Measurements from ENCODE around the gene PC.
"Not testable (repeated sequence)": the region's sequence is repeated elsewhere in the genome, so short reads cannot be mapped to it uniquely, and the experiment has no call there.

The PC gene

DNA sequence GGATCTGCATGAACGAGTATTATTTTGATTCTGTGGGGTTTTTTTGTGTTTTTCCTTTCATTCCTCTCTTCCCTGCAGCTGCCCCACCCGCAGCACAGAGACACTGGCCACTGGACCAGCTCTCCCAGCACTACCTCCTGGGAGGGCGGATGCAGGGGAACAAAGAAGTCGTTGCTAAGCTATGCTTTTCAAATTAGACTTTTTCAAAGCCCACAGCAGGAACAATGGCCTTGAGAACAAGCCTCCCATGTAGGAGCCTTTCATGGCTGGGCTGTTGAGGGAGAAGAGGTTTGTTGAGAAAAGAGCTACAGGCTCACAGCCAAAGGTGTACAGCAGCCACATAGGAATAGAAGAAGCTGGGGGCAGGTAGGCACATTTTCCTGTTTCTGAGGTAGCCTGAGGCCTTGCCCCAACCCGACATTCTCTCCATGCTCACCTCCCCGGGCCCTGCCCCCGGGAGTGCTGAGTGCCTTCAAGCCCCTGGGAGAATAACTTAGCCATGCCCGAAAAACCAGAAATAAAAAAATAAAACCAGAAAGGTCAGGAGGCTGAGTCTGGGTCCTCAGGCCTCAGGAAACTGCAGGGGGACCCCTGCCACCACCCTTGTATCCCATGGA lies 44.2 kb upstream of the PC start:
- no peak for TF ChIP-seq ZNF274 (IDR thresholded peaks at IDR 0.05; ENCODE audit: low read depth, low read length)
- no peak for TF ChIP-seq SUZ12 (IDR thresholded peaks at IDR 0.05; ENCODE audit: extremely low read depth, insufficient read depth, insufficient read length)
- no peak for TF ChIP-seq YY1 (IDR thresholded peaks at IDR 0.05; ENCODE audit: insufficient read depth, insufficient read length)
- DNase-seq (ENCODE audit: low read depth, low spot score): peak; percentile 93
- Histone ChIP-seq H3K36me3 (ENCODE audit: insufficient read depth, insufficient read length, low read length) (no peaks in the 10 kb centered on the region), H3K9me3 (ENCODE audit: insufficient read depth, low read length) (no peaks in the 10 kb centered on the region), H3K4me3 (ENCODE audit: insufficient read length, low read depth) (no peak overlapping the region), H3K9ac (ENCODE audit: insufficient read length, low read depth) (peak overlapping the region; percentile 65), H3K27me3 (ENCODE audit: insufficient read depth, insufficient read length) (no peaks in the 10 kb centered on the region), H3K4me1 (ENCODE audit: insufficient read depth, insufficient read length) (peaks cover 18% of the 10 kb centered on the region)

DNA sequence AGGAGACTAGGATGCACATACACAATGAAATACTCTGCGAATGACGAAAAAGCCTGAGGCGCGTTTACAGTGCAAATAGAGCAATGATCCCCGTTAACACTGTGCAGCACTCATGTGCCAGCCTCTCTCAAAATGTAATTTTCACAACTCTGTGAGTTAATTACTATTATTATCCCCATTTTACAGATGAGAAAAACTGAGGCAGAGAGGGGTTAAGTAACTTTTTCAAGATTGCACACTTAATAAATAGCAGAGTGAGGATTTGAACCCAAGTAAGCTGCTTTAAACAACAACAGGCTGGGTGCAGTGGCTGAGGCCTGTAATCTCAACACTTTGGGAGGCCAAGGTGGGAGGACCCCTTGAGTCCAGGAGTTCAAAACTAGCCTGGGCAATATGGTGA lies 43.1 kb upstream of the PC start:
- H3K27me3 ChIP-seq (ENCODE audit: insufficient read depth, insufficient read length): no peaks in the 10 kb centered on the region
- DNase-seq (ENCODE audit: low read depth, low spot score): no peak
- peaks cover 13% of the 10 kb centered on the region for H3K4me1 ChIP-seq (ENCODE audit: insufficient read depth, insufficient read length)
- no peak overlapping the region for H3K9ac ChIP-seq (ENCODE audit: insufficient read length, low read depth)
- H3K4me3 ChIP-seq (ENCODE audit: insufficient read length, low read depth): no peak overlapping the region
- TF ChIP-seq ZNF274 (IDR thresholded peaks at IDR 0.05; ENCODE audit: low read depth, low read length): no peak
- no peak for TF ChIP-seq SUZ12 (IDR thresholded peaks at IDR 0.05; ENCODE audit: extremely low read depth, insufficient read depth, insufficient read length)
- TF ChIP-seq YY1 (IDR thresholded peaks at IDR 0.05; ENCODE audit: insufficient read depth, insufficient read length): no peak
- H3K9me3 ChIP-seq (ENCODE audit: insufficient read depth, low read length): no peaks in the 10 kb centered on the region
- no peaks in the 10 kb centered on the region for H3K36me3 ChIP-seq (ENCODE audit: insufficient read depth, insufficient read length, low read length)

DNA sequence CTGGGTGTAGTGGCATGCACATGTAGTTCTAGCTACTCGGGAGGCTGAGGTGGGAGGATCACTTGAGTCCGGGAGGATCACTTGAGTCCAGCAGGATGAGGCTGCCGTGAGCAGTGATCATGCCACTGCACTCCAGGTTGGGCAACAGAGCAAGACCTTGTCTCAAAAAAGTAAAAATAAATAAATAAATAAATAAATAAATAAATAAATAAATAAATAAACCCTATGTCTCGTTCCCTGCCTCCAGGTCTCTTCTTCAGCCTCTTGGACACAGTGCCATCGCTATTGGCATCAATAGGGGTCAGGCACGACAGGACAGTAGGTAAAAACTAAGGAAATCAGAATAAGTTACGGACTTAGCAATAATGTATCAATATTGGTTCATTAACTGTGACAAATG lies 41.4 kb upstream of the PC start:
- DNase-seq (ENCODE audit: low read depth, low spot score): no peak
- TF ChIP-seq SUZ12 (IDR thresholded peaks at IDR 0.05; ENCODE audit: extremely low read depth, insufficient read depth, insufficient read length): no peak
- TF ChIP-seq YY1 (IDR thresholded peaks at IDR 0.05; ENCODE audit: insufficient read depth, insufficient read length): no peak
- no peak for TF ChIP-seq ZNF274 (IDR thresholded peaks at IDR 0.05; ENCODE audit: low read depth, low read length)

DNA sequence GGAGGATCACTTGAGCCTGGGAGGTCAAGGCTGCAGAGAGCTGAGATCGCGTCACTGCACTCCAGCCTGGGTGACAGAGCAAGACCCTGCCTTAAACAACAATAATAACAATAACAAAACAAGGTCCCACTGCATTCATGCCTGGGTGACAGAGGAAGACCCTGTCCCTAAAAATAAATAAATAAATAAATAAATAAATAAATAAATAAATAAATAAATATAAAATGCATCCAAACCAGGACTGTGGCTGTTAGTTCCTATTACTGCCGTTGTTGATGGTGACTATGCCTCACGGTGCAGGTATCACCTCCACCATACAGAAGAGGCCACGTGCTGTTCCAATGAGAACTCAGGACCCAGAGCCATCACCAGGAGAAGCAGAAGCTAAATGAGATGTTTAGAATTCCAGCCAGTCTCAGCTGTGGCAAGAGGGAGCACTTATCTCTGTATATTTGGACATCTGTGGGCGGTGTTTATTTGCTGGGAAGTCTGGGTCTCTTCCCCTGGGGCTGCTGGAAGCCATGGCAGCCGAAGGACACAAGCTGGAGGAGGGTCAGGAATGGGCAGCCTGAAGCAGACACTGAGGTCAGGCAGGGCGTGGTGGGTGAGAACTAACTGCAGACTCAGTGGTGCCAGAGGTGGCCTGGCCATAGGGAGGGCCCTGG lies 38.6 kb upstream of the PC start:
- no peaks in the 10 kb centered on the region for H3K27me3 ChIP-seq (ENCODE audit: insufficient read depth, insufficient read length)
- peaks cover 3% of the 10 kb centered on the region for H3K4me1 ChIP-seq (ENCODE audit: insufficient read depth, insufficient read length)
- no peaks in the 10 kb centered on the region for H3K9me3 ChIP-seq (ENCODE audit: insufficient read depth, low read length)
- H3K4me3 ChIP-seq (ENCODE audit: insufficient read length, low read depth): no peak overlapping the region
- no peaks in the 10 kb centered on the region for H3K36me3 ChIP-seq (ENCODE audit: insufficient read depth, insufficient read length, low read length)
- TF ChIP-seq YY1 (IDR thresholded peaks at IDR 0.05; ENCODE audit: insufficient read depth, insufficient read length) (no peak), SUZ12 (IDR thresholded peaks at IDR 0.05; ENCODE audit: extremely low read depth, insufficient read depth, insufficient read length) (no peak), ZNF274 (IDR thresholded peaks at IDR 0.05; ENCODE audit: low read depth, low read length) (no peak)
- no peak overlapping the region for H3K9ac ChIP-seq (ENCODE audit: insufficient read length, low read depth)
- DNase-seq (ENCODE audit: low read depth, low spot score): no peak

More for the DNA sequence above, 41.4 kb upstream of the PC start:
- H3K9me3 ChIP-seq (ENCODE audit: insufficient read depth, low read length): no peaks in the 10 kb centered on the region
- H3K4me3 ChIP-seq (ENCODE audit: insufficient read length, low read depth): no peak overlapping the region
- H3K4me1 ChIP-seq (ENCODE audit: insufficient read depth, insufficient read length): peaks cover 13% of the 10 kb centered on the region
- no peak overlapping the region for H3K9ac ChIP-seq (ENCODE audit: insufficient read length, low read depth)
- no peaks in the 10 kb centered on the region for H3K36me3 ChIP-seq (ENCODE audit: insufficient read depth, insufficient read length, low read length)
- no peaks in the 10 kb centered on the region for H3K27me3 ChIP-seq (ENCODE audit: insufficient read depth, insufficient read length)

DNA sequence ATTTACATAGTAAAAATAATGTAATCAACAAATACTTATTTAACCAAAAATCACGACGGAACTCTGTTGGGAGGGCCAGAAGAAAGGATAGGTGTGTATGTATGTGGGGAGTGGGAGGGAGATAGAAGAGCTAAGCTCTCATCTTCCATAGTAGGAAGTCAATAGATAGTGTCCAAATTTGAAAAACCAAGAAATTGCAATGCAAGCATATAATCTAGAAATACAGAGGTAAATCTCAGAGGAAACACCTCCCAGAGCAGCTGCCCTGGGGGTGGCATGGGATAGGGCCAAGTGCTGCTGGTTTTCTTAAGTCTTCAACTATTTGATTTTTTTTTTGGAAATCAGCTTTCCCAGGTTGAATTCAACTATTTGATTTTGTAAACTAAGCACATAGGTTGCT lies 33.9 kb upstream of the PC start:
- H3K9ac ChIP-seq (ENCODE audit: insufficient read length, low read depth): no peak overlapping the region

DNA sequence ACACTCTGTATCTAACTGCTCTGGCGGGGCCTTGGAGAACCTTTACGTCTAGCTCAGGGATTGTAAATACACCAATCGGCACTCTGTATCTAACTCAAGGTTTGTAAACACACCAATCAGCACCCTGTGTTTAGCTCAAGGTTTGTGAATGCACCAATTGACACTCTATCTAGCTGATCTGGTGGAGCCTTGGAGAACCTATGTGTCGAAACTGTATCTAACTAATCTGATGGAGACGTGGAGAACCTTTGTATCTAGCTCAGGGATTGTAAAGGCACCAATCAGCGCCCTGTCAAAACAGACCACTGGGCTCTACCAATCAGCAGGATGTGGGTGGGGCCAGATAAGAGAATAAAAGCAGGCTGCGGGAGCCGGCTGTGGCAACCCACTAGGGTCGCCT lies 31.2 kb upstream of the PC start:
- not testable (repeated sequence) for H3K9me3 ChIP-seq (ENCODE audit: insufficient read depth, low read length); H3K4me3 ChIP-seq (ENCODE audit: insufficient read length, low read depth); H3K9ac ChIP-seq (ENCODE audit: insufficient read length, low read depth); H3K27me3 ChIP-seq (ENCODE audit: insufficient read depth, insufficient read length); H3K36me3 ChIP-seq (ENCODE audit: insufficient read depth, insufficient read length, low read length); DNase-seq (ENCODE audit: low read depth, low spot score)
- H3K4me1 ChIP-seq (ENCODE audit: insufficient read depth, insufficient read length): peaks cover 26% of the 10 kb centered on the region

More for the DNA sequence above, 33.9 kb upstream of the PC start:
- no peak for TF ChIP-seq ZNF274 (IDR thresholded peaks at IDR 0.05; ENCODE audit: low read depth, low read length)
- TF ChIP-seq SUZ12 (IDR thresholded peaks at IDR 0.05; ENCODE audit: extremely low read depth, insufficient read depth, insufficient read length): no peak
- no peak for TF ChIP-seq YY1 (IDR thresholded peaks at IDR 0.05; ENCODE audit: insufficient read depth, insufficient read length)
- Histone ChIP-seq H3K27me3 (ENCODE audit: insufficient read depth, insufficient read length) (no peaks in the 10 kb centered on the region), H3K4me3 (ENCODE audit: insufficient read length, low read depth) (no peak overlapping the region), H3K36me3 (ENCODE audit: insufficient read depth, insufficient read length, low read length) (no peaks in the 10 kb centered on the region), H3K4me1 (ENCODE audit: insufficient read depth, insufficient read length) (peaks cover 10% of the 10 kb centered on the region), H3K9me3 (ENCODE audit: insufficient read depth, low read length) (no peaks in the 10 kb centered on the region)
- no peak for DNase-seq (ENCODE audit: low read depth, low spot score)

DNA sequence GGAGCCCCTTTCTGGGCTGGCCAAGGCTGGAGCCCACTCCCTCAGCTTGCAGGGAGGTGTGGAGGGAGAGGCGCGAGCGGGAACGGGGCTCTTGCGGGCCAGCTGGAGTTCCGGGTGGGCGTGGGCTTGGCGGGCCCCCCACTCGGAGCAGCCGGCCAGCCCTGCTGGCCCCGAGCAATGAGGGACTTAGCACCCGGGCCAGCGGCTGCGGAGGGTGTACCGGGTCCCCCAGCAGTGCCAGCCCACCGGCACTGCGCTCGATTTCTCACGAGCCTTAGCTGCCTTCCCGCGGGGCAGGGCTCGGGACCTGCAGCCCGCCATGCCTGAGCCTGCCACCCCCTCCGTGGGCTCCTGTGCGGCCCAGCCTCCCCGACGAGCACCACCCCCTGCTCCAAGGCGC lies 30.6 kb upstream of the PC start:
- not testable (repeated sequence) for H3K9me3 ChIP-seq (ENCODE audit: insufficient read depth, low read length); DNase-seq (ENCODE audit: low read depth, low spot score); H3K4me3 ChIP-seq (ENCODE audit: insufficient read length, low read depth); H3K9ac ChIP-seq (ENCODE audit: insufficient read length, low read depth); H3K36me3 ChIP-seq (ENCODE audit: insufficient read depth, insufficient read length, low read length); H3K27me3 ChIP-seq (ENCODE audit: insufficient read depth, insufficient read length)
- peaks cover 26% of the 10 kb centered on the region for H3K4me1 ChIP-seq (ENCODE audit: insufficient read depth, insufficient read length)
